HEK293 (cell line): ENCODE data around the gene NCK2.

Source experiments
- KLF16 ChIP-seq: fragments of 450-650 bp; formaldehyde crosslinking; IDR thresholded peaks from 2 replicates; pipeline ENCODE4 v1.5.1; 2017; ENCODE audit warnings: missing biosample characterization, missing genetic modification characterization
- KLF9 ChIP-seq: fragments of 450-650 bp; formaldehyde crosslinking; IDR thresholded peaks from 2 replicates; pipeline ENCODE4 v1.5.1; 2016; ENCODE audit warnings: missing biosample characterization, missing genetic modification characterization, low read depth
- OSR2 ChIP-seq: fragments of 450-650 bp; formaldehyde crosslinking; IDR thresholded peaks from 2 replicates; pipeline ENCODE4 v1.5.1; 2016; ENCODE audit warnings: missing biosample characterization, missing genetic modification characterization
- ZNF274 ChIP-seq, 2 experiments: fragments of 200-500 bp in 1 of 2; fragments of 450-650 bp in 1 of 2; sonication (Bioruptor generic) in 1 of 2; formaldehyde crosslinking in 1 of 2; IDR thresholded peaks; 2 replicates each; pipeline versions ENCODE4 v1.5.1 to v1.6.1; 2014 to 2016; ENCODE audit warnings: borderline replicate concordance in 1 of 2, inconsistent platforms in 1 of 2, low read length in 1 of 2, missing biosample characterization in 1 of 2, missing genetic modification characterization in 1 of 2
- ZNF544 ChIP-seq: fragments of 450-650 bp; formaldehyde crosslinking; IDR thresholded peaks from 2 replicates; pipeline ENCODE4 v1.5.0; 2017; ENCODE audit warnings: missing biosample characterization, missing genetic modification characterization
- TF ChIP-seq, protein P1 (sequence below): fragments of 450-650 bp; formaldehyde crosslinking; IDR thresholded peaks from 2 replicates; pipeline ENCODE4 v1.5.1; 2016; ENCODE audit warnings: missing biosample characterization, missing genetic modification characterization

DNA sequence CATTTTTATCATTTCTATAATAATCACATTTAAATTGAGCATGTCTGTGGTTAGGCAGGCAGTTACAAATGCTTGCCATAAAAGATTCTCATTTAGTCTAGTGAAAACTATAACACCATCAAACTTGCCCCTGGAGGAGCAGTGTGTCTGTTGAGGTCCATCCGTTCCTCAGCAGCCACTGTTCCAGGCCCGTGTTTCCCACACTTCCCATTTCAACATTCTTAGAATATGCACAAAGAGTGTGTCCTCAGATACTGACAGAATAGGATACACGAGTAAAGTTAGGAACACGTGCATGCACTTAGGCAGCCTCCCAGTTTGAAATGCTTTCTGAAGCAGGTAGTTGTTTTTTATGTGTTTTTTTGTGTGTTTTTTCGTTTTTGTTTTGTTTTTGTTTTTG is 39.9 kb downstream of the NCK2 start:
- TF ChIP-seq ZNF544 (tag by site-specific recombination) (no peak), KLF9 (tag by site-specific recombination) (no peak), OSR2 (tag by site-specific recombination) (no peak), ZNF274 (IDR thresholded peaks at IDR 0.05; ENCODE audit: low read length) (no peak), ZNF274 (tag by site-specific recombination; IDR thresholded peaks at IDR 0.05; ENCODE audit: borderline replicate concordance) (no peak), KLF16 (no peak)
- TF ChIP-seq, protein P1, sequence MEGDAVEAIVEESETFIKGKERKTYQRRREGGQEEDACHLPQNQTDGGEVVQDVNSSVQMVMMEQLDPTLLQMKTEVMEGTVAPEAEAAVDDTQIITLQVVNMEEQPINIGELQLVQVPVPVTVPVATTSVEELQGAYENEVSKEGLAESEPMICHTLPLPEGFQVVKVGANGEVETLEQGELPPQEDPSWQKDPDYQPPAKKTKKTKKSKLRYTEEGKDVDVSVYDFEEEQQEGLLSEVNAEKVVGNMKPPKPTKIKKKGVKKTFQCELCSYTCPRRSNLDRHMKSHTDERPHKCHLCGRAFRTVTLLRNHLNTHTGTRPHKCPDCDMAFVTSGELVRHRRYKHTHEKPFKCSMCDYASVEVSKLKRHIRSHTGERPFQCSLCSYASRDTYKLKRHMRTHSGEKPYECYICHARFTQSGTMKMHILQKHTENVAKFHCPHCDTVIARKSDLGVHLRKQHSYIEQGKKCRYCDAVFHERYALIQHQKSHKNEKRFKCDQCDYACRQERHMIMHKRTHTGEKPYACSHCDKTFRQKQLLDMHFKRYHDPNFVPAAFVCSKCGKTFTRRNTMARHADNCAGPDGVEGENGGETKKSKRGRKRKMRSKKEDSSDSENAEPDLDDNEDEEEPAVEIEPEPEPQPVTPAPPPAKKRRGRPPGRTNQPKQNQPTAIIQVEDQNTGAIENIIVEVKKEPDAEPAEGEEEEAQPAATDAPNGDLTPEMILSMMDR (tag by site-specific recombination), result no peak
